Activated T-cell treated with anti-CD3 and anti-CD28 coated beads, Interleukin-2, amount 50 U/mL, for 4 hours (primary cell): Measurements from ENCODE around the gene RASGRP3. TPM values are rescaled to one million over a fixed set of nuclear protein-coding genes. Genes with fewer than 3 reads are reported as not detected.
"Not testable (repeated sequence)": the region's sequence is repeated elsewhere in the genome, so short reads cannot be mapped to it uniquely, and the experiment has no call there.

Source experiments
- ATAC-seq, 2 donors: fragments of 200-7000 bp; cut with Tn5 transposase; one replicate each; pipeline ENCODE4 v1.10.0; 2021
- DNase-seq: peaks from one replicate; pipeline ENCODE4 v3.0.0-alpha.2; 2020
- H3K27me3 Mint-ChIP-seq: one replicate; pipeline ENCODE4 v1.8.0; 2021; ENCODE audit warnings: low read depth, mixed read lengths
- H3K36me3 Mint-ChIP-seq: one replicate; pipeline ENCODE4 v1.8.0; 2022; ENCODE audit warnings: mixed read lengths; ENCODE audit not compliant: insufficient read depth
- H3K4me1 Mint-ChIP-seq: one replicate; pipeline ENCODE4 v1.8.0; 2021; ENCODE audit warnings: low read depth, mixed read lengths
- H3K4me3 Mint-ChIP-seq: one replicate; pipeline ENCODE4 v1.8.0; 2021; ENCODE audit warnings: mild to moderate bottlenecking, moderate library complexity, mixed read lengths
- H3K9me3 Mint-ChIP-seq: one replicate; pipeline ENCODE4 v1.8.0; 2021; ENCODE audit warnings: mixed read lengths
- total RNA-seq, 3 donors: library from RNA; stranded (reverse); gene quantifications; one replicate each; pipeline ENCODE4 v1.2.1, GENCODE V29; 2021

Gene RASGRP3
- 1 to 10 TPM; 2.4 to 4.1 (median 2.8) TPM for total RNA-seq

GRCh38 chr2:33476131-33476792, at the start of gene RASGRP3:
Gene RASGRP3 (plus strand): TSS chr2:33476649. CDS start chr2:33515137, 38,488 bp downstream.
- H3K27me3 Mint-ChIP-seq, result peaks cover 3% of the 10 kb centered on the region
- no peaks in the 10 kb centered on the region for H3K36me3 Mint-ChIP-seq
- peak; percentile 73 to 77 for ATAC-seq
- peaks cover 42% of the 10 kb centered on the region for H3K4me1 Mint-ChIP-seq
- DNase-seq, result peak; percentile 49
- no peaks in the 10 kb centered on the region for H3K9me3 Mint-ChIP-seq
- H3K4me3 Mint-ChIP-seq, result peak within 1 kb of the TSS; percentile 88

- ATAC-seq (no peak), DNase-seq (no peak)
- Mint-ChIP-seq H3K36me3 (no peaks in the 10 kb centered on the region), H3K9me3 (no peaks in the 10 kb centered on the region), H3K4me3 (no peak overlapping the region), H3K27me3 (no peaks in the 10 kb centered on the region), H3K4me1 (no peaks in the 10 kb centered on the region)
Measured at GRCh38 chr2:33426666-33427231, 49.7 kb upstream of the RASGRP3 start.

- ATAC-seq (no peak), DNase-seq (no peak)
- H3K4me1 Mint-ChIP-seq, result no peaks in the 10 kb centered on the region
- H3K9me3 Mint-ChIP-seq, result no peaks in the 10 kb centered on the region
- no peak overlapping the region for H3K4me3 Mint-ChIP-seq
- peaks cover 5% of the 10 kb centered on the region for H3K27me3 Mint-ChIP-seq
- no peaks in the 10 kb centered on the region for H3K36me3 Mint-ChIP-seq
Measured at GRCh38 chr2:33430077-33430476, 46.4 kb upstream of the RASGRP3 start.

GRCh38 chr2:33430856-33431255, 45.6 kb upstream of the RASGRP3 start:
- Mint-ChIP-seq H3K27me3 (peaks cover 5% of the 10 kb centered on the region), H3K4me1 (no peaks in the 10 kb centered on the region), H3K9me3 (no peaks in the 10 kb centered on the region), H3K36me3 (no peaks in the 10 kb centered on the region), H3K4me3 (no peak overlapping the region)
- ATAC-seq, result no peak
- no peak for DNase-seq

- Mint-ChIP-seq H3K4me1 (no peaks in the 10 kb centered on the region), H3K4me3 (no peak overlapping the region), H3K9me3 (no peaks in the 10 kb centered on the region), H3K27me3 (peaks cover 12% of the 10 kb centered on the region), H3K36me3 (no peaks in the 10 kb centered on the region)
- DNase-seq, result no peak
- ATAC-seq, result no peak
Measured at GRCh38 chr2:33432871-33433270, 43.6 kb upstream of the RASGRP3 start.

GRCh38 chr2:33433279-33434235, 42.9 kb upstream of the RASGRP3 start:
- no peak for DNase-seq
- H3K36me3 Mint-ChIP-seq, result no peaks in the 10 kb centered on the region
- peaks cover 12% of the 10 kb centered on the region for H3K27me3 Mint-ChIP-seq
- no peak for ATAC-seq
- H3K9me3 Mint-ChIP-seq, result no peaks in the 10 kb centered on the region
- H3K4me3 Mint-ChIP-seq, result no peak overlapping the region
- H3K4me1 Mint-ChIP-seq, result no peaks in the 10 kb centered on the region

GRCh38 chr2:33435518-33435917, 40.9 kb upstream of the RASGRP3 start:
- no peak for ATAC-seq
- Mint-ChIP-seq H3K27me3 (peaks cover 12% of the 10 kb centered on the region), H3K4me3 (no peak overlapping the region), H3K4me1 (no peaks in the 10 kb centered on the region), H3K36me3 (no peaks in the 10 kb centered on the region), H3K9me3 (no peaks in the 10 kb centered on the region)
- no peak for DNase-seq

GRCh38 chr2:33436083-33436482, 40.4 kb upstream of the RASGRP3 start:
- Mint-ChIP-seq H3K36me3 (no peaks in the 10 kb centered on the region), H3K4me3 (no peak overlapping the region), H3K4me1 (no peaks in the 10 kb centered on the region), H3K27me3 (peaks cover 12% of the 10 kb centered on the region), H3K9me3 (no peaks in the 10 kb centered on the region)
- DNase-seq (no peak), ATAC-seq (no peak)

GRCh38 chr2:33437297-33437696, 39.2 kb upstream of the RASGRP3 start:
- no peak overlapping the region for H3K4me3 Mint-ChIP-seq

GRCh38 chr2:33437815-33438214, 38.6 kb upstream of the RASGRP3 start:
- H3K4me3 Mint-ChIP-seq, result no peak overlapping the region
- no peaks in the 10 kb centered on the region for H3K9me3 Mint-ChIP-seq
- DNase-seq (no peak), ATAC-seq (no peak)
- H3K4me1 Mint-ChIP-seq, result no peaks in the 10 kb centered on the region
- H3K27me3 Mint-ChIP-seq, result peaks cover 11% of the 10 kb centered on the region
- no peaks in the 10 kb centered on the region for H3K36me3 Mint-ChIP-seq

More at GRCh38 chr2:33437297-33437696, 39.2 kb upstream of the RASGRP3 start:
- Mint-ChIP-seq H3K4me1 (no peaks in the 10 kb centered on the region), H3K36me3 (no peaks in the 10 kb centered on the region), H3K9me3 (no peaks in the 10 kb centered on the region), H3K27me3 (peaks cover 11% of the 10 kb centered on the region)
- DNase-seq (no peak), ATAC-seq (no peak)

- H3K36me3 Mint-ChIP-seq, result no peaks in the 10 kb centered on the region
- H3K4me1 Mint-ChIP-seq, result no peaks in the 10 kb centered on the region
Measured at GRCh38 chr2:33441235-33441810, 35.1 kb upstream of the RASGRP3 start.

GRCh38 chr2:33442052-33442451, 34.4 kb upstream of the RASGRP3 start:
- not testable (repeated sequence) for DNase-seq, H3K4me1 Mint-ChIP-seq, H3K4me3 Mint-ChIP-seq, H3K36me3 Mint-ChIP-seq, H3K9me3 Mint-ChIP-seq, ATAC-seq, H3K27me3 Mint-ChIP-seq

More at GRCh38 chr2:33441235-33441810, 35.1 kb upstream of the RASGRP3 start:
- DNase-seq (peak; percentile 36), ATAC-seq (peak in 1 of 2 donors; percentile 66)
- no peak overlapping the region for H3K4me3 Mint-ChIP-seq
- peaks cover 6% of the 10 kb centered on the region for H3K27me3 Mint-ChIP-seq
- no peaks in the 10 kb centered on the region for H3K9me3 Mint-ChIP-seq

- H3K27me3 Mint-ChIP-seq, result no peaks in the 10 kb centered on the region
- DNase-seq, result no peak
- no peak for ATAC-seq
- H3K4me3 Mint-ChIP-seq, result no peak overlapping the region
- H3K4me1 Mint-ChIP-seq, result no peaks in the 10 kb centered on the region
- no peaks in the 10 kb centered on the region for H3K36me3 Mint-ChIP-seq
- no peaks in the 10 kb centered on the region for H3K9me3 Mint-ChIP-seq
Measured at GRCh38 chr2:33442528-33443079, 33.8 kb upstream of the RASGRP3 start.

GRCh38 chr2:33443274-33443829, 33.1 kb upstream of the RASGRP3 start:
- no peak overlapping the region for H3K4me3 Mint-ChIP-seq

More at GRCh38 chr2:33443274-33443829, 33.1 kb upstream of the RASGRP3 start:
- DNase-seq, result no peak
- ATAC-seq, result no peak
- Mint-ChIP-seq H3K9me3 (no peaks in the 10 kb centered on the region), H3K36me3 (no peaks in the 10 kb centered on the region), H3K4me1 (no peaks in the 10 kb centered on the region), H3K27me3 (no peaks in the 10 kb centered on the region)
